Activated CD8-positive, alpha-beta memory T cell treated with anti-CD3 and anti-CD28 coated beads for 4 hours (primary cell): ENCODE results near the gene SOX6.

Source experiments
- DNase-seq, 2 donors: peaks; one replicate each; pipeline ENCODE4 v3.0.0-alpha.2; 2020; ENCODE audit warnings: low read depth in 2 of 2

SOX6 gene

GRCh38 chr11:16276251-16276650 lies 80.1 kb downstream of the SOX6 start:
- no peak for DNase-seq

GRCh38 chr11:16271258-16271657 lies 85.1 kb downstream of the SOX6 start:
- DNase-seq, result no peak

- no peak for DNase-seq
These were observed 90.3 kb downstream of the SOX6 start for GRCh38 chr11:16266021-16266420.

- no peak for DNase-seq
These were observed 91.3 kb downstream of the SOX6 start for GRCh38 chr11:16265022-16265421.

DNA sequence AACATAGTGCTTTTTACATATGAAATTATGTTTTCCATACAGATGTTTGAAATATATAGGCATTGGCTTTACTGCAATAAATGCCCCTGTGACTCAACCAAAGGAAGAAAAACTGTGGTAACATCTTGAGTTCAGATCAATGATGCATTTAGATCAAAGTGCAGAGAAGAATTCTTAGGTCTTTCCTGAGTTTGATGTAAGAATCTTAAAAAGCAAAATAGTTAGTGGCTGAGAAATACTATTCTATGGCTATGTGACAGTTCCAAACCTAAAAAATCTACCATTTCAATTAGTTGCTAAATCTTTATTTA lies 93.7 kb downstream of the SOX6 start:
- no peak for DNase-seq

- no peak for DNase-seq
These were observed 94.3 kb downstream of the SOX6 start for GRCh38 chr11:16261836-16262644.

- no peak for DNase-seq
These were observed 104.0 kb downstream of the SOX6 start for GRCh38 chr11:16252373-16252772.

DNA sequence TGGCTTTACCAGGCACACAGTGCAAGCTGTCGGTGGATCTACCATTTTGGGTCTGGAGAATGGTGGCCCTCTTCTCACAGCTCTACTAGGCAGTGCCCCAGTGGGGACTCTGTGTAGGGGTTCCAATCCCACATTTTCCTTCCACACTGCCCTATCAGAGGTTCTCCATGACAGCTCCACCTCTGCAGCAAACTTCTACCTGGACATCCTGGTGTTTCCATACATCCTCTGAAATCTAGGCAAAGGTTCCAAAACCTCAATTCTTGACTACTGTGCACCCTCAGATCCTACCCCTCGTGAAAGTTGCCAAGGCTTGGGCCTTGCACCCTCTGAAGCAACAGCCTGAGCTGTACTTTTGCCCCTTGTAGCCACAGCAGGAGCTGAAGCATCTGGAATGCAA lies 108.1 kb downstream of the SOX6 start:
- DNase-seq, result no peak

DNA sequence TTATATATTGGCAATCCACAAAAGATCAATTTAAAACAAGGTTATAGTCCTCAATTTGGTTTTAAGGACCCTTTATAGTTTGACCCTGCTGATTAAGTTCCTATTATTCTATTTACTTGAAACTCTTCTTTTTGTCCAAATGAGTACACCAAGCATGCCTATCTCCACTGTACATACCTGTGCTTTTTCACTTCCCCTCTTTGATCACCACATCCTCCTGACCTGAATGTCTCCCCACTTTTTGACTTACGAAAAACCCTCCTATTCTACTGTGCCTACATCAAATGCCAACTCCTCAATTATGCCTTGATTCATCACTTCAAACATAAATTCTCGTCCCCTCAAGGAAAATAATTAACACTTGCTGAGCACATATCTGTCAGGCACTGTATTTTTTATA lies 113.5 kb downstream of the SOX6 start:
- no peak for DNase-seq

DNA sequence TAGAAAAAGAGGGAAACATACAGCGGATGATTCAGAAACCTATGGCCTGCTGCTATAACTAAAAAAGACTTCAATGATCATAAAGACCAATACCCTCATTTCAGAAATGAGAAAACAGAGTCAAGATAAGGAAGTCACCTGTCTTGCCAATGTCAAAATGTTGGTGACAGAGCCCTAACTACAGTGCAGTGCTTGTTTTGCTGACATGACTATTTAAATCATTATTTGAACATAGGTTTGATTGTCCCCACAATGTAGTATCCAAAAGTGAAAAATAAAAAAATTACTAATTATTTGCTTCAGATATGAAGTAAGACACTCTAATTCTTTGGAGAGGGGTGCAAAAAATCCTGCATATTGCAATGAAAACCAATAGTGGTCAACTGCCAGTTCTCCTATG lies 115.7 kb downstream of the SOX6 start:
- no peak for DNase-seq

- no peak for DNase-seq
These were observed 116.9 kb downstream of the SOX6 start for GRCh38 chr11:16239141-16240105.

- no peak for DNase-seq
These were observed 130.1 kb downstream of the SOX6 start for GRCh38 chr11:16226245-16226644.

- no peak for DNase-seq
These were observed 130.7 kb downstream of the SOX6 start for GRCh38 chr11:16225623-16226022.

DNA sequence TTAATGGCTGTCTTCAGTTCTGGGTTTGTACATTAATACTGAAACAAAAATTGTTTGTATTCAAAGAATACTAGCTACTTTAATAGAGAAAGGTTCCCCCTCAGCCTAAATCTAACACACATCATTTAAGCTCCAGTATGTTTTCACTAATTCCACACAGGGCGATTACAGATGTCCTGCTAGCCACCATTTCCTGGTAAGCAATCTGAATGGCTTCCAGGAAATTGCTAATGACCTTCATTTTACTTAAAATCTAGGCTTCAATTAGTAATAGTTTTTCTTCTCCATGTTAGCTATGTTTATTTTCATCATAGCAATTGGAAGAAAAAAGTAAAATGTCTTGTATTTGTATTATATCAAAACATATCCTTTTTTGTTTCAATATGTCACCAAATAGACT lies 132.8 kb downstream of the SOX6 start:
- no peak for DNase-seq

- no peak for DNase-seq
These were observed 138.7 kb downstream of the SOX6 start for GRCh38 chr11:16217631-16218030.

GRCh38 chr11:16216831-16217230 lies 139.5 kb downstream of the SOX6 start:
- DNase-seq, result no peak

GRCh38 chr11:16215352-16215751 lies 141.0 kb downstream of the SOX6 start:
- DNase-seq, result no peak

- no peak for DNase-seq
These were observed 144.9 kb downstream of the SOX6 start for GRCh38 chr11:16211407-16211806.

- no peak for DNase-seq
These were observed 152.1 kb downstream of the SOX6 start for GRCh38 chr11:16204261-16204660.

- no peak for DNase-seq
These were observed 160.7 kb downstream of the SOX6 start for GRCh38 chr11:16195651-16196050.

- DNase-seq, result no peak
These were observed 161.8 kb downstream of the SOX6 start for GRCh38 chr11:16194566-16194965.

DNA sequence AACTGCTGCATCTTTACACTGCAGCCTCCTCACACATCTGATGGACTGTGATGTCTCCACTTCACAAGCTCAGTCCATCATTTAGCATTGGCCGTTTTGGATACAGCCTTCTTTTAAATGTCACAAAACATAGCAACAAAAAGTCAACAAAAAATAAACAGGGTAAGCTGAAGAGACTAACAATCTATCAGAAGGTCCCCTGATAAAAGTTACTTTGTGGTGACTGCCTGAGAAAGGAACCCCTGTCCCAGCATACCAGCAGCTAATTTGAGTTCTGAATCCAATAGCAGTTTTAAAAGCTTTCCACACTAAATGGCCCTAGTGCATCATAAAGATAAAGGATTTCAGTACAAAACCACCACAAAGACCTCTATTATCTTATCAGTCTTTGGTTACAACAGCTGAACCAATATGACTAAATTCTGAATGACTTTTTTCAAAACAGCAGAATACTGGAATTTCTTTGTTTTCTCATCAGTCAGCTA lies 162.4 kb downstream of the SOX6 start:
- no peak for DNase-seq

DNA sequence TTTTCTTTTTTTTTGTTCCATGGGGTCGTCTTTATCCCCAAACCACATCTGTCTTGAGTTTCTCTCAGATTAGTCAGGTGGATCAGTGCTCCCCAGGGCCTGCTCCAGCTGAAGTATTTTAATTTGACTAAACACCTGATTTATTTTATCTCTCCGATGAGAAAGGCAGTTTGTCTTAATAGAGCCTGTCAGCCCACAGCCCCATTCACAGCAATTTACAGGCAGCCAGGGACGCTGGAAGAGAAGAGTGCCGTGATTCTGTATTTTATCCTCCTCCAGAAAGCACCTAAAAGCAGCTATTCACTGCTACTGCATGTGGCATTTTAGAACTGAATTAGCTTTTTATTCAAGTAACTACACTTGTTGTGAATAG lies 164.5 kb downstream of the SOX6 start:
- DNase-seq, result no peak
